GM12872 (cell line): ENCODE results near the gene LRRC7.

Experiments used
- TF ChIP-seq, protein P1 (sequence below): IDR thresholded peaks from 3 replicates; pipeline ENCODE4 v1.5.1; 2011; ENCODE audit warnings: low read depth, mild to moderate bottlenecking, low read length, moderate library complexity; ENCODE audit not compliant: insufficient read depth

Gene LRRC7

DNA sequence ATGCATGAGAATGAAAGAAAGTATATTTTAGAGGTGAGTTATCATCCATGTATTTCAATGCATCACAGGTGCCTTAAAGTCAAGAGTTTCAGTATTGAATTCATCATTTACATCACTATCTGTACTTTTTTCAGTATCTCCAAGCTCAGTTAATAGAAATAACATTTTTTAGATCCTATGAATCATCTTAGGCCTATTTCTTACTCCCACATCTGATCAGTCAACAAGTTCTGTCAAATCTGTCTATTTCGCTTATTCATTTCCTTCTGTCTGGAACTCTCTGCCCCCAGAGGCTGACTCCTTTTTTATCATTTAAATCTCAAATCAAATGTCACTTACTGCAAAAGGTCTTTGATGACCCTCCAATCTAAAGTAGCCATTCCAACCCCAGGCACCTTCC, 295.2 kb downstream of the LRRC7 start:
- TF ChIP-seq, protein P1, sequence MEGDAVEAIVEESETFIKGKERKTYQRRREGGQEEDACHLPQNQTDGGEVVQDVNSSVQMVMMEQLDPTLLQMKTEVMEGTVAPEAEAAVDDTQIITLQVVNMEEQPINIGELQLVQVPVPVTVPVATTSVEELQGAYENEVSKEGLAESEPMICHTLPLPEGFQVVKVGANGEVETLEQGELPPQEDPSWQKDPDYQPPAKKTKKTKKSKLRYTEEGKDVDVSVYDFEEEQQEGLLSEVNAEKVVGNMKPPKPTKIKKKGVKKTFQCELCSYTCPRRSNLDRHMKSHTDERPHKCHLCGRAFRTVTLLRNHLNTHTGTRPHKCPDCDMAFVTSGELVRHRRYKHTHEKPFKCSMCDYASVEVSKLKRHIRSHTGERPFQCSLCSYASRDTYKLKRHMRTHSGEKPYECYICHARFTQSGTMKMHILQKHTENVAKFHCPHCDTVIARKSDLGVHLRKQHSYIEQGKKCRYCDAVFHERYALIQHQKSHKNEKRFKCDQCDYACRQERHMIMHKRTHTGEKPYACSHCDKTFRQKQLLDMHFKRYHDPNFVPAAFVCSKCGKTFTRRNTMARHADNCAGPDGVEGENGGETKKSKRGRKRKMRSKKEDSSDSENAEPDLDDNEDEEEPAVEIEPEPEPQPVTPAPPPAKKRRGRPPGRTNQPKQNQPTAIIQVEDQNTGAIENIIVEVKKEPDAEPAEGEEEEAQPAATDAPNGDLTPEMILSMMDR = no peak

DNA sequence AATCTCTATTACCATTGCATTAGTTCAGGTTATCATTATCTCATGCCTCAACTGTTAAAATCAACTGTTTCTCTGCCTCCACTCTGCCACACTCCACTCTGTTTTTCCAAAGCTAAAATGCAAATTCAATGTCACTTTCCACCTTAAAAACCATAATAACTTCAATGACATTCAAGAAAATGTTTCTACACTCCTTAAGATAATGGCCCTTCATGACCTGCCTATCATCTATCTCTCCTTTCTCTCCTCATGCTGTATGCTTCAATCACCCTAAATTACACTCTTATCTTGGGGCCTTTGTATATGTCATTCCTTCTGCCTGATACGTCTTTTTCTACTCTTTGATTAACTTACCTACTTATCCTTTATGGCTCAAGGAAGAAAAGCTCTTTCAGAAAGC, 296.0 kb downstream of the LRRC7 start:
- TF ChIP-seq, protein P1 = no peak

DNA sequence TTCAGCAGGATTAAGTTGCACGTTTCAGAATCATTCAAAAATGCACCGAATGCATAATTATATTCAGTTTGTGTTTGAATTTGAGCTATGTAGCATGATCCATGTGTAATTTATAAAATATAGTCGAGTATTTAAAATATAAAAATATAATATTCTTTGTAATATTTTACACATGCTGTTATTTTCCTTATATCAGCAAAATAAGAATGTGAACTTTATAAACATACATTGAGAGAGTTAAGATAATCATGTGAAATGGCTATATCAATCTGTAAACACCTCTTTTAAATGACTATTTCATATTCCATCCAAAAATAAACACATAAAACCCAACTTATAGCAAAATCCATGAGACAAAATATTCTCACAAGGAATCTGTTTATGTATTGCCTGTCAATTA, 303.7 kb downstream of the LRRC7 start:
- TF ChIP-seq, protein P1 = no peak

DNA sequence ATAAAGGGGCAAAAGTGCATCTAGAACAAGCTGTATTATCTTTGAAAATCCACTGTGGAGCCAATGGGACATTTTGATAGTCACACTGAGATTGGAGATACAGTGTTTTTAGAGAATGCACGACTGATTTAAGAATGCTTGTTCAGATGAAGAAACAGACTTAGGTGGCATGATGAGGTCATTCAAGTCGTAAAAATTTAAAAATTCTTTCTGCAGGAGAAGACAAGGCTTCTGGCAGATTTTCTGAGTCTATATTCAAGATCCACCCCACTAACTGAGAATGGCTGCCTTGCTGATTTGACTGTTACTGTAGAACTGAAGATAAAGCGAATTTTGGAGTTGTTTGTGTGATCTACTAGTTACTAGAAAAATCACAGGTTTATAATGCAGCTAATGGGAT, 310.6 kb downstream of the LRRC7 start:
- TF ChIP-seq, protein P1 = no peak

DNA sequence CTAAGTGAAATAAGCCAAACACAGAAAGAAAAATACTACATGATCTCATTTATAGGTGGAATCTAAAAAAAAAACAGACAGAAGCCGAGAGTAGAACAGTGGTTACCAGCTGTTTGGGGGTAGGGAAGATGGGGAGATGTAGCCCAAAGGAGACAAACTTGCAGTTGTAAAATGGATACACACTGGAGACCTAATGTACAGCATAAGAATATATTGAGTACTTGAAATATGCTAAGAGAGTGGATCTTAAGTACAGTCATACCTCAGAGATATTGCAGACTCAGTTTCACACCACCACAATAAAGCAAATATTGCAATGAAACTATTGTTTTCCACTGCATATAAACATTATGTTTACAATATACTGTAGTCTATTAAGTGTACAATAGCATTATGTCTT, 320.9 kb downstream of the LRRC7 start:
- TF ChIP-seq, protein P1 = no peak

DNA sequence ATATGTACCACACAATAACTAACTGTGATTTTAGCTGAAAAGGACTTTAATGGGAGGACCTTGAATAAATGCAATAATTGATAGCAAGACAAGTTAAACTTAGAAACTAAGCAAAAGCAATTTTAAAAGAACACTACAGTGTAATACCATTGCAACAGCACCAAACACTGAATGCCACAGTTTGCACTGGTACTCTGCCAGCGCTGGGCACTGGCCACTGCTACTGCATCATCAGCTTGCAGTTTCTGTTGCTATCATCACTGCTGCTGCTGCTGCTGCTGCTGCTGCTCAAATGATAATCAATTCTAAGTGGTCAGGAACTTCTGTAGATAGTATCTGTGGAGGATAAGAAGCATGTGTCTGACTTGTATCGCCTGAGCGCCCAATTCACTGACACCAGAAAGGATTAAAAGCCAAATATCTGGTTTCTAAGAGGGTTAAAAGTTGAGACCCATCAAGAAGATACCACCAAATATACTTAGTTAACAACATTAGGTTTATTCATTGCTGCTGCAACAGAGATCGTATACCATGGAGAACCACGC, 330.8 kb downstream of the LRRC7 start:
- TF ChIP-seq, protein P1 = no peak

DNA sequence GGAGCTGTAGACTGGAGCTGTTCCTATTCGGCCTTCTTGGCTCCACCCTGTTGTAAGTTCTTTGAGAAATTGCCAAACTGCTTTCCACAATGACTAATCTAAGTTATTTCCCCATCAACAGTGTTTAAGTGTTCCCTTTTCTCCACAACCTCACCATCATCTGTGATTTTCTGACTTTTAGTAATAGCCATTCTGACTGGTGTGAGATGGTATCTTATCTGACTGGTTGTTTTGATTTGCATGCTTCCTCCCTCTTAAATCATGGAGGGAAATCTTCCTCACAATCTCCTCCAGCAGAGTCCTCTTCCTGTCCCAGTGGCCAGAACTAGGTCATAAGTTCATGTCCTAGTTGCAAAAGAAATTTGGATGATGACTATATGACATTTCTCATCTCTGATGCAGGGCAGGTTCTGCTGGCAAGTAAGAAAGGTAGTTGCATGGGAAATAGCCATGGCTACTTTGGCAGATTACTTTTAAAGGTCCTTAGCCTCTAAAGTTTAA, 343.6 kb downstream of the LRRC7 start:
- TF ChIP-seq, protein P1 = no peak
